Ovary (tissue), 3 donors: ENCODE data around the gene ACOT7.

ENCODE experiments used
- EP300 ChIP-seq: sonication (generic); formaldehyde crosslinking; IDR thresholded peaks from one replicate; pipeline ENCODE4 v1.6.1; 2017; ENCODE audit warnings: antibody characterized with exemption
- POLR2A ChIP-seq: fragments of 450-650 bp; IDR thresholded peaks from one replicate; pipeline ENCODE4 v1.6.1; 2017; ENCODE audit warnings: antibody characterized with exemption, mild to moderate bottlenecking, moderate library complexity
- TF ChIP-seq, protein P1 (sequence below), 3 donors: fragments of 450-650 bp in 2 of 3; fragments of 200-600 bp in 1 of 3; IDR thresholded peaks; one replicate each; pipeline versions ENCODE4 v1.5.1 to v1.8.0; 2016 to 2022; ENCODE audit warnings: antibody characterized with exemption in 3 of 3, mild to moderate bottlenecking in 1 of 3
- donor health status: DM: no; HTN: no; CAD: no.

DNA sequence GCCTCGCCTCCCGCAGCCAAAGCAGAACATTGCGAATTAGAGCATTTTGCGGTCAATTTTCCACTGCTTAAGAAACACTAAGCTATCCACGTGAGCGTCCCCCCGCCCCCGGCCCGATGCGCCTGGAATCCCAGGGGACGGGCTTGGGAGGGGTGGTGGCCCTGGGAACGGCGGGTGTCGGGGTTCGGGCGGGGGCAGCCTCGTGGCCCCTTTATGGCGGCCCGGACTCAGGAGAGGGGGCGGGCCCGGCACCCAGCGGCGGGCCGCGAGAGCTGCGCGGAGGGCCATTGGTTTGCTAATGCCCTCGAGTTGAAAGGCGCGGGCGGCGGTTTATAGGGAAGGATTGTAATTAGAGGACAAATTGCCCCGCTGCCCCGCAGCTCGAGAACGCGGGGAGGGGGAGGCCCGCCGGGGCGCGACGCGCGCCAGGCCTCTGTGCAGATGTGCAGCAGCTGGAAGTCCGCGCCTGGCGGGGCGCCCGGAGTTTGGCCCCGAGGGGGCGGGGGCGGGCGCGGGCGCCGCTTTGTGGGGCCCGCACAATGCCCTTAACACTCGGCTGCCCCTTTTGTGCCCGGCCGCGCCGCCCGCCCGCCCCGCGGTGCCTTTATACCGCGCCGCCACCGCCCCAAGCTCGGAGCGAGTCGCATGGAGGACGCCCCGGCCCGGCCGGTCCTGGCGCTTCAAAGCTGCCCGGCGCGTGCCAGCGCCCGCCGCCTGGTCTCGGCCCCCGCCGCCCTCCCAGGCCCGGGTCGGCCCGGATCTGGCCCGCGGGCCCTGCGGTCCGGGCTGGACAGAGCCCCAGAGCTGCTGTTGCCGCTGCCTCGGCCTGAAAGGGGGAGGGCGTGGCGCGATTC is 151.5 kb downstream of the ACOT7 start:
- TF ChIP-seq POLR2A (no peak), EP300 (no peak)
- TF ChIP-seq, protein P1, sequence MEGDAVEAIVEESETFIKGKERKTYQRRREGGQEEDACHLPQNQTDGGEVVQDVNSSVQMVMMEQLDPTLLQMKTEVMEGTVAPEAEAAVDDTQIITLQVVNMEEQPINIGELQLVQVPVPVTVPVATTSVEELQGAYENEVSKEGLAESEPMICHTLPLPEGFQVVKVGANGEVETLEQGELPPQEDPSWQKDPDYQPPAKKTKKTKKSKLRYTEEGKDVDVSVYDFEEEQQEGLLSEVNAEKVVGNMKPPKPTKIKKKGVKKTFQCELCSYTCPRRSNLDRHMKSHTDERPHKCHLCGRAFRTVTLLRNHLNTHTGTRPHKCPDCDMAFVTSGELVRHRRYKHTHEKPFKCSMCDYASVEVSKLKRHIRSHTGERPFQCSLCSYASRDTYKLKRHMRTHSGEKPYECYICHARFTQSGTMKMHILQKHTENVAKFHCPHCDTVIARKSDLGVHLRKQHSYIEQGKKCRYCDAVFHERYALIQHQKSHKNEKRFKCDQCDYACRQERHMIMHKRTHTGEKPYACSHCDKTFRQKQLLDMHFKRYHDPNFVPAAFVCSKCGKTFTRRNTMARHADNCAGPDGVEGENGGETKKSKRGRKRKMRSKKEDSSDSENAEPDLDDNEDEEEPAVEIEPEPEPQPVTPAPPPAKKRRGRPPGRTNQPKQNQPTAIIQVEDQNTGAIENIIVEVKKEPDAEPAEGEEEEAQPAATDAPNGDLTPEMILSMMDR (IDR thresholded peaks at IDR 0.05): no peak
